ENCODE data around the gene SNX19.
"Not testable (repeated sequence)": the region's sequence is repeated elsewhere in the genome, so short reads cannot be mapped to it uniquely, and the experiment has no call there.

The SNX19 gene, protein sequence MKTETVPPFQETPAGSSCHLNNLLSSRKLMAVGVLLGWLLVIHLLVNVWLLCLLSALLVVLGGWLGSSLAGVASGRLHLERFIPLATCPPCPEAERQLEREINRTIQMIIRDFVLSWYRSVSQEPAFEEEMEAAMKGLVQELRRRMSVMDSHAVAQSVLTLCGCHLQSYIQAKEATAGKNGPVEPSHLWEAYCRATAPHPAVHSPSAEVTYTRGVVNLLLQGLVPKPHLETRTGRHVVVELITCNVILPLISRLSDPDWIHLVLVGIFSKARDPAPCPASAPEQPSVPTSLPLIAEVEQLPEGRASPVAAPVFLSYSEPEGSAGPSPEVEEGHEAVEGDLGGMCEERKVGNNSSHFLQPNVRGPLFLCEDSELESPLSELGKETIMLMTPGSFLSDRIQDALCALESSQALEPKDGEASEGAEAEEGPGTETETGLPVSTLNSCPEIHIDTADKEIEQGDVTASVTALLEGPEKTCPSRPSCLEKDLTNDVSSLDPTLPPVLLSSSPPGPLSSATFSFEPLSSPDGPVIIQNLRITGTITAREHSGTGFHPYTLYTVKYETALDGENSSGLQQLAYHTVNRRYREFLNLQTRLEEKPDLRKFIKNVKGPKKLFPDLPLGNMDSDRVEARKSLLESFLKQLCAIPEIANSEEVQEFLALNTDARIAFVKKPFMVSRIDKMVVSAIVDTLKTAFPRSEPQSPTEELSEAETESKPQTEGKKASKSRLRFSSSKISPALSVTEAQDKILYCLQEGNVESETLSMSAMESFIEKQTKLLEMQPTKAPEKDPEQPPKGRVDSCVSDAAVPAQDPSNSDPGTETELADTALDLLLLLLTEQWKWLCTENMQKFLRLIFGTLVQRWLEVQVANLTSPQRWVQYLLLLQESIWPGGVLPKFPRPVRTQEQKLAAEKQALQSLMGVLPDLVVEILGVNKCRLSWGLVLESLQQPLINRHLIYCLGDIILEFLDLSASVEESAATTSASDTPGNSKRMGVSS

DNA sequence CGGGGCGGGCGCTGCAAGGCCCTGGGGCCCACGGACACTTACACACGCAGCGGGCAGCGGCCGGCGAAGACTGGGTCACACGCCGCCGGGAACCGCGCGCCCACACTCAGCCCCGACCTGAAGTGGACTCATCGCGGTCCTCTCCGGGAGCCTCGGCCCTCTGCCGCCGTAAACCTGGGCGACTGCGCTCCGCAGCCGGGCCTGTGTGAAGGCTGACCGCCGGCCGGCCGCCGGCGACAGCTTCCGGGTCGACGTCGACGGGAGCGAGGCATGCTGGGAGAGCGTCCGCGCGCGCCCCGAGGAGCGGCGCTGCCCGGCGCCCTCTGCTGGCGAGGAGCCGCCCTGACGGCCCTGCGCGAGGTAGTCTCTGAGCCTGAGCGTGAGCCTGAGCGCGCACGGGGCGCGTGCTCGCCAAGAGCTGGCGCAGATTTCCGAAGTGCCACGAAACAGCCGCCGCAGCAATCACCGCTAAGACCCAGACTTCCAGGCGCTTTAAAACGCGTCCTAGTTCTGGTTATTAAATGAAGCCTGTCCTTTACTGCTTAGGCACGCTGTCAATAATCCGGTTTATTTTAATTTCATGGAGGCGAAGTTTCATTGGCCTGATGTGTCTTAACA lies at the start of gene SNX19:
TSS of gene SNX19 (minus strand) at position 242 of the 618 bp plus-strand sequence. CDS start 540 bp downstream, outside the sequence.
- DNase-seq (ENCODE audit: low read depth in 3 of 3) = peak; percentile 79 to 86 (median 81)

DNA sequence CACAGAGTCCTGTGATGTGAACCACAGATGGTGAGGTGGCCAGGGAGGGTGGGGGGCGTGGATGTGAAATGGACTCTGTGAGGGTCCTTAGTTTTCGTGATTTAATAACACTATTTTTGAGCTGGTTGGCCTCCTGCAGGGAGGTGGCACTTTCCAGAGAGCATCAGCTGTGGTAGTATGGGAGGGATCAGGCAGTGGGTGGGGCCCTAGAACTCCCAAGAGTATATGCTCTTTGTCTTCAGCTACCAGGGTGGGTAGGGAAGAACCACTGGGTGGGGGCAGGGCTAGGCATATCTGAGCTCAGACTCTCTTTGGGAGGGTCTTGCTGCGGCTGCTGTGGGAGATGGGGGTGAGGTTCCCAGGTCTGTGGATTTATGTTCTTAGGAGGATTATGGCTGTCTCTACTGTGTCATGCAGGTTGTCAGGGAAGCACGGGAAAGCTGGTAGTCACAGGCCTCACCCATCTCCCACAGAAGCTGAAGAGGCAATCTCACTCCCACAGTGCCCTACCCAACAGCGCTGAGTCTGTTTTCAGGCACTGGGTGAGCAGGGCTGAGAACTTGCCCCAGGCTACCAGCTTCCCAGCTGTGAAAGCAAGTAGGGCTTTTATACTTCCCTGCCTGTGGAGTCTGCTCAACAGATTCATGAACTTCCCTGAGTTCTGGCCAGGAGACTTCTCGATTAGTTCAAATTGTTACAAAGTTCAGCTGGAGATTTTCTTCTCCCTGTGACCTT lies 47.9 kb upstream of the SNX19 start:
- no peak for DNase-seq (ENCODE audit: low read depth in 3 of 3)

DNA sequence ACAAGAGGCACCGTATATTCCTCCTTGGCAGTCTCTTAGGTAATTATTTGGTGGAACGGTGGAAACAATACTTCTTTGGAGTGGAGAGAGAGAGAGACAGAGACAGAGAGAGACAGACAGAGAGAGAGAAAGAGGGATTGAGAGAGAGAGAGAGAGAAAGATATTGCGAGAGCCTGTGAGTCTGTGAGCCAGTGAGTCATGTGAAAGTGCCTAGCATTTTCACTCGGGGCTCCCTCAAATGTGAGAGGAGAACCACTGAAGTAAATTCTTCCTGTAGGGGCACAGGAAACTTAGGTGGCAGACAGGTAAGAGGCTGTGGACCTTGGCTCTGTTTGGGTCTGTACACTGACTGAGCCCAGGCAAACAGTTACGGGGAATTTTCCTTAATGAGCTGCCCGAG lies 31.6 kb upstream of the SNX19 start:
- no peak for DNase-seq (ENCODE audit: low read depth in 3 of 3)

DNA sequence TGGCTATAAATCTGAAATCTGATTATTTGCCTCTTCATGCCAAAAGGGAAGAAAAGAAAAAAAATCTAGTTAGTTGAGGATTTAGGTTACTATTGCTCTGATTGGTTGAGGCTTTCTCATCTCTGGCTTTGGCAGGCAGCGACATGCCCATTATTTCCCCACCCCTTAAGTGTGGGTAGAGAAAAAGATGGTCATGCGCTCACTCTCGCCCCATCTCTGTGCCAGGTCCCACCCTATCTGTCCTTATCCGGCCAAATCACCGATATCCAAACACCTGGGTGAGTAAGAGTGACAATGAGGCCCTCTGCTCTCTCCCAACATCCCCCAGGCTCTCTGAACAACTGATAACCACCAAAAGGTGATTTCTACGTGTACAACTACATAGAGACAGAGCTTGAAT lies 31.2 kb upstream of the SNX19 start:
- no peak for DNase-seq (ENCODE audit: low read depth in 3 of 3)

DNA sequence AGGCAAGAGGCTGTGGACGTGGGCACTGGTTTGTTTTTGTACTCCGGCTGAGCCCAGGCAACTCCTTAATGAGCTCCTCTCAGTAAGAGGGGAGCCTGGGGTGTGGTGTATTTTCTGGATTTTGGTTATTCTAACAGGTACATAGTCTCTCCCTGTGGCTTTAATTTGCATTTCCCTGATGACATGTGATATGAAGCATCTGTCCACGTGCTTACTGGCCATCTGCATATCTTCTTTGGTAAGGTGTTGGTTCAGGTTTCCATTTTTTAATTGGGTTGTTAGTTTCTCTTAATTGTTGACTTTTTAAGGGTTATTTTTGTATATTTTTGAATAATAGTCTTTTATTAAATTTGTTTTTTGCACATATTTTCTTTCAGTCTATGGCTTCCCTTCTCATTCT lies 30.8 kb upstream of the SNX19 start:
- no peak for DNase-seq (ENCODE audit: low read depth in 3 of 3)

DNA sequence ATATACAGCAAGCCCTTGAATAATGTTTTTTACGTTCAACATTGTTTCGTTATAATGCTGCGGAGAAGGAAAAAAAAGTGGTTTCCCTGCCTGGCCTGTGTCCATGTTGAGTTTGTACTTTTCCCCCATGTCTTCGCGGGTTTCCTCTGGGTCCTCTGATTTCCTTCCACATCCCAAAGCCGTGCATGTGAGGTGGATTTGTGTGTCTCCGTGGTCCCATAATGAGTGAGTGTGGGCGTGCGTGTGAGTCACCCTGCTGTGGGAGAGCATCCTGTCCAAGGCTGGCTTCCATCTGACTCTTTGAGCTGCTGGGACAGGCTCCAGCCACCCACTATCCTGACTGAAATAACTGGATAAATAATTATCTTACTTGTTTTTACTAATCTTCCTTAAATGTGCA lies 29.6 kb upstream of the SNX19 start:
- no peak for DNase-seq (ENCODE audit: low read depth in 3 of 3)

DNA sequence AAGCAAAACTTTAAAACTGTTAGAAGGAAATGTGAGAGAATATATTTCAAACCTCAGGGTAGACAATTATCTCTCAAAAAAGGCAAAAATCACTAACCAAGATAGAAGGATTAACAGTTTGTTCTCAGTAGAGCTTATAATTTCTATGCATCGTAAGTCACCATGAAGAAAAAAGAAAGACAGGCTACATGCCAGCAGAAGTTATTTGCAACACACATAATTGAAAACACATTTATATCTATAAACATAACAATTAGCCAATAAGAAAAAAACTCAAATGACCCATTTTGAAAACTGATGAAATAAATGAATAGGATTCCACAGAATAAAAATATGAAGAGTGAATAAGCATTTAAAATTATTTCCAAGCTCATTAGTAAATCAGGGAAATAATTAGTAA lies 24.4 kb upstream of the SNX19 start:
- no peak for DNase-seq (ENCODE audit: low read depth in 3 of 3)

DNA sequence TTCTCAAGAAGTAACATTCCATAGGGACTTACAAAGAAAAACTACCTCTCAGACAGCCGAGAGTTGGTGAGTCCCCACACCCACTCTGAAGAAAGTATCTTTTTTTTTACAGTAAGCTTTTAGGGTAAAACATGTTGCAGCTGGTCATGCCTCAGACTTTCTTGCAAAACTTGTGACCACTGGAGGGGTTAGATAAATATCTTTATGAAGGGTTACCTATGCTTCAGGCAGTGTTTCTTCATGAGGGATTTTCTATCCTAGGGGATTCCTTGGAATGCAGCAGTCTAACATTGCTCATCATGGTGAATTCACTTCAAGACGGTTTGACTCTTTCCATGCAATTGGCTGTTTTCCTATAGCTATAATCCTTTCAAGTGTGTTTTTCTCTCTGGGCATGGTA lies 20.8 kb upstream of the SNX19 start:
- DNase-seq (ENCODE audit: low read depth in 3 of 3) = no peak

DNA sequence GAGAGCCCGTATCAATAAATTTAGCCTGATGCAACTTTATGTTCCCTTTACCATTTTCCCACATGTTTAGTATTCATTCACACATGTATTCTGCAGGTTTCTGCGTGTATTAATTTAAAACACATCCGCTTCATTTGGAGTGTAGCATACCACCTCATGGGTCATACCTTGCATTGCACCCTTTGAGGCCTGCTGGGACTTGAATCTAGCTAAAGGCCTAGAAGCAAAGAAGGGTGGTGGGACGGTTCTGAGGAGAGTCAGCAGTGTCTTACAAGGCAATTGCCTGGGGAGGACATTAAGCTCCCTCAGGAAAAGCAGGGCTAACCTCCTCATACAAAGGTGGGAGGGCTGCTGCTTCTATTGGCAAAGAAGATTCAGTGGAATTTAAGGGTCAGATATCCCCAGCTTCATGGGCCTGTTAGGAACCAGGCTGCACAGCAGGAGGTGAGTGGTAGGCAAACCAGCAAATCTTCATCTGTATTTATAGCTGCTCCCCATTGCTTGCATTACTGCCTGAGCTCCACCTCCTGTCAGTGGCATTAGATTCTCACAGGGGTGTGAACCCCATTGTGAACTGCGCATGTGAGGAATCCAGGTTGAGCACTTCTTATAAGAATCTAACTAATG lies 15.9 kb upstream of the SNX19 start:
- DNase-seq (ENCODE audit: low read depth in 3 of 3) = no peak

DNA sequence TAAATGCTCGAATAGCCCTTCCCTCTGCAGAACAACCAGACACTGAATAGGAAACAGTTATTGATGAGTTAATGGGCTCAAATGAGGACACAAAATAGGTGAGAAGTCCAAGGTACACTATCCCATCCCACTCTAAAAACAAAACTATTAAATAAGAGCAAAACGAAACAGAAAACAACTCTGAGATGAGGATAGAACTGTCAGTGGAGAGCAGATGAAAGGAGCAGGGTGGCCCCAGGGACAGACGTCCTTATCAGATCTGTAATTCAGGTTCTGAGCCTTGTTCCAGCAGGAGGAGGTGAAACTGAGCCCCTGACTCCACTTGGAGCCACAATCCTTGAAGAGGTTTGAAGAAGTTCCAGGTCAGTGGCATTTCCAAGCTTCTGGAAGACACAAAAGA lies 8.5 kb upstream of the SNX19 start:
- no peak for DNase-seq (ENCODE audit: low read depth in 3 of 3)

DNA sequence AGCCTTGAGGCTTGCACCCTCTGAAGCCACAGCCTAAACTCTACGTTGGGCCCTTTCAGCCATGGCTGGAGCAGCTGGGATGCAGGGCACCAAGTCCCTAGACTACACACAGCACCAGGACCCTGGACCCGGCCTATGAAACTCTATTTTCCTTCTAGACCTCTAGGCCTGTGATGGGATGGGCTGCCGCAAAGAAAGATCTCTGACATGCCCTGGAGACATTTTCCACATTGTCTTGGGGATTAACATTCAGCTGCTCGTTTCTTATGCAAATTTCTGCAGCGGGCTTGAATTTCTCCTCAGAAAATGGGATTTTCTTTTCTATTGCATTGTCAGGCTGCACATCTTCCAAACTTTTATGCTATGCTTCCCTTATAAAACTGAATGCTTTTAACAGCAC lies 4.3 kb upstream of the SNX19 start:
- DNase-seq (ENCODE audit: low read depth in 3 of 3) = not testable (repeated sequence)

DNA sequence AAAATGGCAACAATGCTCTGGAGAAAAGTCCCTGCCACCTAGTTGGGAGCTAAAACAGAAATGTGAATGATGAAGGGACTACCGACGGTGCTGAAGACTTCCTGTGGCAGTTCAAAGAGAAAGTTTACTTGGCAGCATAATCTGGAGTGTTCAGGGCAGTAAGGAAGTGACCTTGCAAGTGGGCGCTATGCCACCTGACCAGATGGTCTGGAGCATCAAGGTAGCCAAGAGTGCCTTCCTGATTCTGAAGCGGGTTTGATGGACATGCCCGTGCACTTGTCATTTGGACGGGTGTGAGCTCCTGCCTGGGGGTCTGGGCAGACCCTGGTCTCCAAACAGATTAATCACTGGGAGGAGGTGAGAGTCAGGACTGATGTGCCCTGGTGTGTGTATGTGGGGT lies 1.8 kb upstream of the SNX19 start:
- no peak for DNase-seq (ENCODE audit: low read depth in 3 of 3)

DNA sequence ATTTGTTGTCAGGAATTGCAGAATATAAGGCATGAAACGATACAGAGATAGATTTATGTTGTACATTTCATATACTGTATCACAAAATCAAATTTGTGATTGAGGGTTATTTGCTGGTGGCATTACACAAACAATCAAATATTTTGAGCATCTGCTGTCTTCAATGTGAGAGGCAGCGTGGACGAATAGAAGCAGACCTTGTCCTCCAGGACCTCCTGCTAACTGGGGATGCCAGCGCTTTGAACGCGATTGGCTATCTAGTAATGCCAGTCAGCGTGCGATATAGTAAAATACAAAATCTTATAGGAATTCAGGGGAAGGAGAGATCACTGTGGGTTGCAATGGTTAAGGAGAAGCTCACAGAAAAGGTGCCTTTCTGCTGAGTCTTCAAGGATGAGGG lies 631 bp upstream of the SNX19 start:
- DNase-seq (ENCODE audit: low read depth in 3 of 3) = no peak

DNA sequence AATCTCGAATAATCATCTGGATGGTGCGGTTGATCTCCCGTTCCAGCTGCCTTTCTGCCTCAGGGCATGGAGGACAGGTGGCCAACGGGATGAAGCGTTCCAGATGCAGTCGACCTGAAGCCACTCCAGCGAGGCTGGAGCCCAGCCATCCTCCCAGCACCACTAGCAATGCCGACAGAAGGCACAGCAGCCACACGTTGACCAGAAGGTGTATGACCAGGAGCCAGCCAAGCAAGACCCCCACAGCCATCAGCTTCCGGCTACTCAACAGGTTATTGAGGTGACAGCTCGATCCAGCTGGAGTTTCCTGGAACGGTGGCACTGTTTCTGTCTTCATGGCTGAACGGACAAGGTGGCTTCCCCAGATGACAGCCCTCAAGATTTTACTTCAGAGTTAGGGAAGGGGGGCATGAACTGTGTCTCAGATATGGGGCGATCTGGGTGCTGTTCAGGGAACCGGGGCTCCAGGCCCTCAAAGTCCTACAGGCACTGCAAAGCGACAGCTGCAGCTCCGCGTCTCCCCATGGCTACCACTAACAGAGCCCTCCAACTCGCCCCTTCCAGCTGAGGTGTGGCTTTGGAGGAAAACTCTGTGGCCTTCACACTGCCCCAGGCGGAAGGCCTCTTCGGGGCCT lies 559 bp downstream of the SNX19 start:
- DNase-seq (ENCODE audit: low read depth in 3 of 3) = no peak

DNA sequence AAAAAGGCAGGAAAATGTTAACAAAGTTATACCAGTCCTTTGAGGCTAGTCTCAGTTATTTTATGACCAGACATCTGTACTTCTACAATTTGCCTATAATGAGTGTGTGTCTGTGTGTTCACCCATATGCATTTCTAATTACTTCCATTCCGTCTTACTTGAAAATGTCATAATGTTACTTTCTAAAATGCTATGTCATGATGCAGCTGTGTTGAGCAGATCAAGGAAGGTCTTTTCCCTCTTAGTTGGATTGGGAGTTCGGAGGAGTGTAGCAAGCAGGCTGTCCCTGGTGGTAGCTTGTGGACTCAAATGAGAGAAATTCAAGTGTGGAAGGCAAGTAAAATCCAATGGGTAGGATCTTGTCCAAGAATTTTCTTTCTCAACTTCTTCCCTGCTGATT lies 3.0 kb downstream of the SNX19 start:
- DNase-seq (ENCODE audit: low read depth in 3 of 3) = no peak

DNA sequence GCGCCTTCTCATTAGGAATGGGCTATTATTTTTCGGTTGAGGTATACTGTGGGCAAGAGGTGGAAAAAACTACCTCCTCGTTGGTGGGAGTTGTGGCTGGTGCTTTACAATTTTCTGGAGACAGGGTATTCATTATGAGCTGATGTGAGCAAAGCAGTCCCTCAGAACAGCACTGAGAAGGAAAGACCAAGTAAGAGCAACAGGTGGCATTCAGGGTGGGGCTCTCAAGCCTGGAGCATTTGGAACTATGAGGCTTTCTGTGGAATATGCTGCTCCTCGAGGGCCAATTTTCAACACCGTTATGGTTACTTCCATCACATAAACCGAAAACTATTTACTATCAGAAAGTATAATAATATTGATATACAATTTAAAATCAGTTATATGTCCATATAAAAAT lies 3.7 kb downstream of the SNX19 start:
- no peak for DNase-seq (ENCODE audit: low read depth in 3 of 3)

DNA sequence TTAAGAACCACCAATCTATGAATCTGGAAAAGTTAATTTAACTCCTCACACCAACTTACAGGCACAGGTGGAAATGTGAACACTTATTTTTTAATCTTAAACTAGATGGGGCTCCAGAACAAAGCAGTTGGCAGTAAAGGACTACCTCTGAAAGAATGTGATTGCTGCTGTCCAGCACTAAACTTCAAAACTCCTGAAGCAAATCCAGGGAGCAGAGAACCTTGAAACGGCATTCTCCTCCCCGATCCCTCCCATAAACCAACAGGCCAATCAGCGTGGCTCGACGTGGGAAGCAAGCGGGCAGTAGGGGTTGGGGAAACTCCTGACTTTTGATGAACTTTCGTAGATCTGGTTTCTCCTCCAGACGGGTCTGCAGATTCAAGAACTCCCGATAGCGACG lies 5.0 kb downstream of the SNX19 start:
- DNase-seq (ENCODE audit: low read depth in 3 of 3) = no peak

DNA sequence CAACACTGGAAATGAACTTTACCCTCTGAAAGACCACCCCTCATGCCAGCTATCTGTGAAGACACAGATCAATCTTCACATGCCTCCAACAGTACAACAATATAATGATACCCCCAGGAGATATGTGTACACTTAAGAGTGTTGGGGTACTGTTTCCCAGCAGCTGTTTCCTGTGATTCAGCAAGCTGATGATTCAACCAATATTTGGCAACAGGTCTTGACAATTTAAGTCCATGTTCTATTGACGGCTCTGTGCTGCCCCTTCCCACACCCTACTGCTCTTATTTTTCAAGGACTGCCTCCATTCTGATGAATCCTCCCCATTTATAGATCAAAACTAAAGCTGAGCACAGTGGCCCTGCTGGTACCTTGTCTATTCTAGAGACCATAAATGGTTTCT lies 6.6 kb downstream of the SNX19 start:
- DNase-seq (ENCODE audit: low read depth in 3 of 3) = no peak

DNA sequence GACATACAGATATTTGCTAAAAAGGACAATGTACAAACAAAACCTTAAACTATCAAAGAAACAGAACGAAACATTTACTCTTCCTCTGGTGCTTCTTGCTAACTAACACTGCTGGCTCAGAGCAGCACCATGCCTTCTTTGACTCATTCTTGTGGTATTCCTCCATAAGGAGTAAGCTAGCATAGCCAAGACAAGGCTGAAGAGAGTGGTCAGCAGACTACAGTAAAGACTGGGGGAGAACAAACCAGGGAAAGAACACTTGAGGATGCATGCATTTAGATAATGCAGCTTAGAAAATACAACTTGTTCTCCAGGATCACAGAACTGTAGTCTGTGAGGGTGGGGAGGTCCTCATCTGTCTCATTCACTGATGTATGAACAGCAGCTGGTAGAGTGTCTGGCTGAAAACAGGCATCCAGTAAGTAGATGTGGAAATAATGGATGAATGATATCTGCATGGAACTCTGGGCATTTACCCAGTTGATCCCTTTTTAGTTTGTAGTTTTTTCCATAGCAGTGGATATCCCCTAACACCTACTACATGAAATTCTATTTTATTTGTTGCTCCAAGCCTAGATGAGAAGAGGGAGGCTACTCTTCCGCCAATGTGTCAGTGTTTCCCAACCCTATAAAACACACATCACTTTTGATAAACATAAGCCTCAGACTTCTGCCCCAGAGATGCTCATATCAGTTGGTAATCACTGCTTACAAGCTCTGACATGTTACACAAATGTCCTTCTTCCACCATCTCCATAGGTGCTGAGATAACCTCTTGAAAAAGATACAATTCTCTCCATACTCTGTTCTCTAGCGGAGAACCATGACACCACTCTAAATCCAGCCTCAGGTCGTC lies 7.3 kb downstream of the SNX19 start:
- DNase-seq (ENCODE audit: low read depth in 3 of 3) = no peak

DNA sequence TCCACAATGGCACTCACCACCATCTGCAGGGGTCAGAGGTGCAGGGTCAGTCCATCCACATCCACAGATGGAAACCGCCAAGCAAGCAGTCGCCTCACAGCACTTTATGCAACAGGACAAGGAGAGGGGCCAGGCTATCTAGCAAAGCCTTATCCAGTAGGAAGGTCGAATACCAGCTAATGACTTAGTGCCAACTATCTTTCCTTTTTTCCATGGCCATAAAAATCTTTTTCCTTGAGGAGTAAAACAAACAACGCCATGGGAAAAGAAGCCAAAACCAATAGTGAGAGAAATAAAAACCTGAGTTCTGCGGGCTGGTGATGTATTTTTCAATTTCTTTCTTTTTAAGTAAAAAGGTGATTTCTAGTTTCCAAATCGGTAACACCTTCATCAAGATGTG lies 8.2 kb downstream of the SNX19 start:
- DNase-seq (ENCODE audit: low read depth in 3 of 3) = no peak

Data from stimulated activated CD4-positive, alpha-beta T cell treated with anti-CD3 and anti-CD28 coated beads, TNF-alpha, amount 100 ng/mL, for 4 hours (primary cell).